ENCODE measurements around the gene FUT6.
"Not testable (repeated sequence)": the region's sequence is repeated elsewhere in the genome, so short reads cannot be mapped to it uniquely, and the experiment has no call there.

FUT6 gene

DNA sequence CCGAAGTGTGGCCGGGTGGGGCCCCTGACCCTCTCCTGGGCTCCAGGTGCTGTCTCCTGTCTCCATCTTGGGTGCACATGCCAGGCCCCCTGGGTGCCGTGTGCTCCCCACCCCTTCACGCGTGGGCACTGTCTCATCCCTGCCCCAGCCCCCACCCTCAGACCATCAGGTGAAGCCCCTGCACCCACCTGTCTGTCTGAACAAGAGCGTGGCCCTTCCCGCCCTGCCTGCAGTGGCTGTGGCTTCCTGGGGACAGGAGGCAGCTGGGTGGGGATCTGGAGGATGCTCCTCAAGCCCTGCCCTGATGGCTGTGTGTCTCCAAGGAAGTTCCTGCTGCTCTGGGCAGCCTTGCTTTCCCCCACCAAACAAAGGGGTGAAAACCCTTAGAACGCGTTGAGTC, 57.2 kb downstream of the FUT6 start:
- H3K9me3 ChIP-seq (ENCODE audit: control insufficient read depth, low read length), result no peaks in the 10 kb centered on the region
- no peak overlapping the region for H3K9ac ChIP-seq (ENCODE audit: low read length)
- no peaks in the 10 kb centered on the region for H3K27me3 ChIP-seq (ENCODE audit: control insufficient read depth, insufficient read depth, low read length)
- no peak overlapping the region for H3K4me3 ChIP-seq (ENCODE audit: low read length)
- H3K4me1 ChIP-seq (ENCODE audit: control insufficient read depth, insufficient read depth, low read length), result no peaks in the 10 kb centered on the region
- peaks cover 14% of the 10 kb centered on the region for H3K36me3 ChIP-seq (ENCODE audit: control insufficient read depth, insufficient read depth, low read length)

DNA sequence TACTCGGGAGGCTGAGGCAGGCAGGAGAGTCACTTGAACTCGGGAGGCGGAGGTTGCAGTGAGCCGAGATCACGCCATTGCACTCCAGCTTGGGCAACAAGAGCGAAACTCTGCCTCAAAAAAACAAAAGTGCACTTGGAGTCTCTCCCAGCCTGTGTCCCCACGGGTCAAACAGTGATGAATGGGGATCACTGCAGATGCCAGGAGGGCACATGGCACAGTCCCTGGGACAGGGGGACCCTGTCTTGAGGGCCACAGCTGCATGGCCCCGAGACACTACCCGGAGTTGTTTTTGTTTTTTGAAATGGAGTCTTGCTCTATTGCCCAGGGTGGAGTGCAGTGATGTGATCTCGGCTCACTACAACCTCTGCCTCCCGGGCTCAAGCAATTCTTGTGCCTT, 58.6 kb downstream of the FUT6 start:
- H3K27me3 ChIP-seq (ENCODE audit: control insufficient read depth, insufficient read depth, low read length); H3K36me3 ChIP-seq (ENCODE audit: control insufficient read depth, insufficient read depth, low read length); H3K9ac ChIP-seq (ENCODE audit: low read length); H3K4me1 ChIP-seq (ENCODE audit: control insufficient read depth, insufficient read depth, low read length); H3K4me3 ChIP-seq (ENCODE audit: low read length); H3K9me3 ChIP-seq (ENCODE audit: control insufficient read depth, low read length): not testable (repeated sequence)

Measured in mucosa of stomach (tissue), 1 donor.